Cardiac septum (tissue), 1 donor: ENCODE results near the gene DNAH9. TPM values are rescaled to one million over a fixed set of nuclear protein-coding genes. Genes with fewer than 3 reads are reported as not detected.

Source experiments
- DNase-seq: peaks from one replicate; pipeline ENCODE4 v3.0.0-alpha.2; 2020; ENCODE audit warnings: low spot score
- intact Hi-C: fragments of 100-400 bp; cut with DNase I; formaldehyde crosslinking; loops from one replicate; pipeline ENCODE4 v1.14.0; 2022
- total RNA-seq: library from RNA; stranded (reverse); fragmentation: NEBNext Ultra II Directional; extraction: Animal tissue kit (Norgen Biotek cat#: 25700); gene quantifications from one replicate; pipeline ENCODE4 v1.2.1, GENCODE V29; 2021
- donor health status: DM: no; HTN: no; CAD: no.

DNAH9 gene
- total RNA-seq, 1 donor from 2014 or later, result not detected

- DNase-seq, result no peak
- intact Hi-C loops, result no loop called here
Measured at GRCh38 chr17:11736613-11737312, 138.5 kb downstream of the DNAH9 start.

GRCh38 chr17:11737313-11737679 lies 139.0 kb downstream of the DNAH9 start:
- intact Hi-C loops, result no loop called here
- DNase-seq, result no peak

- no peak for DNase-seq
- intact Hi-C loops, result no loop called here
Measured at GRCh38 chr17:11738151-11738550, 139.9 kb downstream of the DNAH9 start.

- intact Hi-C loops, result no loop called here
- no peak for DNase-seq
Measured at GRCh38 chr17:11739351-11739750, 141.1 kb downstream of the DNAH9 start.

GRCh38 chr17:11739848-11740247 lies 141.6 kb downstream of the DNAH9 start:
- intact Hi-C loops, result no loop called here

DNA sequence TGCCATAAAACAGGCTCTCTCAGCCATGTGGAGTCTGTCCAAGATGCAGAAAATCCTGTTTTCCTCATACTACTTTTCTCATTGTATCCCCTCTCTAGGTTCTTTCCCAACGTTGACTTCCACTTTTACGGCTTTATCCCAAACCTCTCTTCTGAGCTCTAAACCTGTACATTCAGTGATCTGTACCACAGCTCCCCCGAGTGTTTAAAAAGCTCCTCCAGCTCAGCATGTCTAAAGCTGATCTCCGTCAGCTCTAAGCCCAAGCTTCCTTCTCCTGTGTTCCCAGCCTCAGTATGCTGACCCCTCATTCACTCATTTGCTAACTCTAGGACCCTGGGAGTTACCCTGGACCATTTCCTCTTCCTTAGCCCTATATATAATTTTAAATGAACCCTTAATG lies 144.6 kb downstream of the DNAH9 start:
- no peak for DNase-seq
- intact Hi-C loops, result no loop called here

More at GRCh38 chr17:11739848-11740247, 141.6 kb downstream of the DNAH9 start:
- DNase-seq, result no peak

- intact Hi-C loops, result no loop called here
- no peak for DNase-seq
Measured at GRCh38 chr17:11744696-11745095, 146.4 kb downstream of the DNAH9 start.

DNA sequence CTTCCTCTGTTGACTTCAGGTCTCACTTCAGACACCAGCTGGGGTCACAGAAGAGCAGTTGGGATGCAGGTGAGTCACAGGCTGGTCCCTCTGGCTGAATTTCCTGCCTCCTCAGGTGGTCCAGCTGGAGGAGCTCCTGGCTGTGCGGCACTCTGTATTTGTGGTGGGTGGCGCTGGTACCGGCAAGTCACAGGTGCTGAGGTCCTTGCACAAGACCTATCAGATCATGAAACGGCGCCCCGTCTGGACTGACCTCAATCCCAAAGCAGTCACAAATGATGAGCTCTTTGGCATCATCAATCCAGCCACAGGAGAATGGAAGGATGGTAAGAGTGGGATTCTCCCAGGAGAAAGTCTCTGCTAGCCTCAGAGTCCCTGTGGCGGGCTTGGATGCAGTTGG lies 149.2 kb downstream of the DNAH9 start:
- intact Hi-C loops, result no loop called here
- DNase-seq, result no peak

- intact Hi-C loops, result no loop called here
Measured at GRCh38 chr17:11757815-11758214, 159.5 kb downstream of the DNAH9 start.

DNA sequence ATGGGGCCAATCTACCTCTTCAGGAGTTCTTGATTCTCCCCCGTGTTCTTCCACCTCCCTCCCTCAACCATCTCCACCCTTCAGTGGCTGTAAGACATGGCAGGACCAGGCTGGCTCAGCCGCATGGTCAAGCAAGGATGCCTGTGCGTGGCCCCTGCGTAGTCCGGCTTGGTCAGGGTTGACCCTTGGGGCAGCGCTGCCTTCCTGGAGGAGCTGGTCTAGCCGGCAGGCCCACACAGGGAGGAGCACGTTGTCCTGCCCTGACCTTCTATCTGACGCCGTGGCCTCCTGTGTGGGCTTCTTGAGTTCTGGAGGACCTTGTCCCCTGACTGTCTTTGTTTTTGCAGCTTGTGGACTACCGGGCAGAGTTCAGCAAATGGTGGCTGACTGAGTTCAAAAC lies 169.8 kb downstream of the DNAH9 start:
- intact Hi-C loops, result no loop called here
- DNase-seq, result no peak

More at GRCh38 chr17:11757815-11758214, 159.5 kb downstream of the DNAH9 start:
- no peak for DNase-seq

- DNase-seq, result no peak
- intact Hi-C loops, result no loop called here
Measured at GRCh38 chr17:11768981-11769380, 170.7 kb downstream of the DNAH9 start.

DNA sequence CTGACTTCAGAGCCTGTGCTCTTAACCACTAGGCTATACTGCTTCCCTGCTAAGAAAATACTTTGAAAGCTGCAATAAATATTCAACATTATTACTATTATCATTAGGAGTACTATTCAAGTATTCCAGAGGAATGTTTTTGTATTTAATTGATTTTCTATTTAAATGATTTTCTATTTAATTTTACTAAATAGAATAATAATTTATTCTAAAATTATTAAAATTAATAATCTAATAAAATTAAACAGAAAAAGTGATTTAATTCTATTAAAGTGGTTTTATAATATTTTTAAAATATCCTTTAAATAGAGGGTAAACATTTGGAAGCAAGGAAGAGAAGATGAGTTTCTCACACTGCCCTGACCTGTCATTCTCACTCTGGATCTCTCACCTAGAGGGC lies 173.8 kb downstream of the DNAH9 start:
- intact Hi-C loops, result no loop called here
- DNase-seq, result no peak

DNA sequence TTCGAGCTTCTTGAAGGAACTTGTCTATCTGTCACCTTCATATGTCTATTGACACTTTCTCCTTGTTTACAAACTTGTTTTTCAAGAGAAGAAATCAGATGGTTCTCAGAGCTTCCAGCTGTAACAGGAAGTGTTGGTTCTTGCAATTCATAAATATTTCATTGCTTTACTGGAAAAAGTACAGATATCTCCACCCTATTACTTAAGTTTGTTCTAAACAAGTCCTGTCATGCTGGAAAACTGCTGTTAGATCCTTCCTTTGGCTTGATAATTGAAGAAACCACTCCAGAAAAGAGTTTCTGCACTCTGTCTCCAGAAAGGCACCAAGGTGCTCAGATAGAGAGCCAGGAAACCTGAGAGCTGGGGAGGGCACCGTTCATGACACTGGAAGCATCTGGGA lies 181.6 kb downstream of the DNAH9 start:
- intact Hi-C loops, result no loop called here
- DNase-seq, result no peak

GRCh38 chr17:11780621-11781020 lies 182.4 kb downstream of the DNAH9 start:
- no peak for DNase-seq
- intact Hi-C loops, result no loop called here

DNA sequence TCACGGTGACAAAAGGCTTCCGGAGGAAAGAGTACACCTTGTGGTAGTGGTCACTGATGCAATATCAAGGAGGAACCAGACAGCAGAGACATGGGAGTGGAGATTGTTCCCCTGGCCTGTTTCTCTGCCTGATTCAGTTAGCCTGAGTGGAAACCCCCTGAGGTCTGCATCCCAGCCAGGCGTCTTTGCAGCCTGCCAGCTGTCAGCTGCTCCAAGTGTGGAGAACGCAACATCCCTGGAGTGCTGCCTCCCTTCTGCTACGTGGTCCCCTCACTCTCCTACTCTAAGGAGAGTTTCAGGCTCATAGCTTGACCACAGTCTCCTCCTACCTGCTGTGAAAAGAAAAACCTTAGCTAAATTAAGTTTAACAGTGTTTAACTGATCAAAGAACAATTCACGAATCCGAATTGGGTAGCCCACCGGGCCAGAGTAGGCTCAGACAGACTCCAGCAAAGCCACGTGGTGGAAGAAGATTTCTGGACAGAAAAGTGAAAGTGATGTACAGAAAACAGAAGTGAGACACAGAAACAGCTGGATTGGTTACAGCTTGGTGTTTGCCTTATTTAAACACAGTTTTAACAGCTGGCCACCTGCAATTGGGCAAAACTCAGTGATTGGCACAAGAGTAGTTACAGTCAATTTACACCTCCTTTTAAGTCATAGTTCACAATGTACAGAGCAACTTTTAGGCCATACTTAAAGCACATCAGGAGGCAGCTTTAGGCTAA lies 188.6 kb downstream of the DNAH9 start:
- intact Hi-C loops, result no loop called here
- no peak for DNase-seq

- DNase-seq, result no peak
- intact Hi-C loops, result no loop called here
Measured at GRCh38 chr17:11795906-11796305, 197.6 kb downstream of the DNAH9 start.

DNA sequence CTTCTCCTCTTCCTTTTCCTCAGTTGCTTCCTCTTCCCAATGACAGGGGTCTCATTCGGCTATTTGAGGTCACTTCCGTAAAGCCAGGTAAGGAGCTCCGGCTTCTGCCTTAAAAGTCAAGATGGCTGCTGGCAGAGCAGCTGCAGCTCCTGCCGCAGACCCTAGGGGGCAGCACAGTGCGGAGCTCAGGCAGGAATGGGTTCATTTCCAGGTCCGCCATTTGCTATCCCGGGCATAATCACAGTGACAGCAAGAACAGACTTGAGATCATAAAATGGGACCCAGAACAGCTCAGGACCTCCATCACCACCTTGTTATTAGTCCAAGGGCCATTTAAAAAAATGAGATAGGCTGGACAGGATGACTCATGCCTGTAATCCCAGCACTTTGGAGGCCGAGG lies 199.5 kb downstream of the DNAH9 start:
- intact Hi-C loops, result no loop called here
- no peak for DNase-seq

DNA sequence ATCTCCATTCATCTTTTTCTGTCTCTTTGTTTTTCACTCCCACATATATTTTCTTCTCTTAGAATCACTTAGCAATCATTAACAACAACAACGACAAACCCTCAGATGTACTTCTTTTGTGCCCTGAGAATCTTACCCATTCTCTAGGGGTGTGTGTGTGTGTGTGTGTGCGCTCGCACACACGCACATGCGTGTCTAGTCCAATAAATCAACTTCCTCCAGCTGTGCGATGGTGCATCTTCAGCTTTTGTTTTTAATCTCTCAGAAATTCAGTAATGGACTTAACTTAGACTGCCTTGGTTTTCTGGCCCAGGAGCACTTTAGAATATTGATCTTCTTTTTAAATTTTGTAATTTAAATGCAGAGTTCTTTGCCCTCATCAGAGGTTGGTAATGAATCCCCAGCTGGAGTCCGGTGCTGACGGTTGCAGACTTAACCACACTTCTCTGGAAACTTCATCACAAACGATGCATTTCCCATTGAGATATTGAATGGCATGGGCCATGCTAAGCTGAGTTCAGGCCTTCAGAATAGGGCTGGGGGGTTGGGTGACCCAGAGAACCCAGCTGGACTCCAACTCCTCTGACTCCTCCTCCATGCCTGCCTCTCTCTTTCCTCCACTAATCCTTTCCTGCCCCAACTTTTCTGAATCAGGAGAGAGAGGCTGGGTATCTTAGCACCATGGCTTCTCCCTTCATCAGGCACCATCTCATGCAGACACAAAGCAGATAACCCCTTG lies 205.1 kb downstream of the DNAH9 start:
- intact Hi-C loops, result no loop called here

GRCh38 chr17:11805138-11805537 lies 206.9 kb downstream of the DNAH9 start:
- intact Hi-C loops, result no loop called here
- no peak for DNase-seq

More for the DNA sequence above, 205.1 kb downstream of the DNAH9 start:
- no peak for DNase-seq

DNA sequence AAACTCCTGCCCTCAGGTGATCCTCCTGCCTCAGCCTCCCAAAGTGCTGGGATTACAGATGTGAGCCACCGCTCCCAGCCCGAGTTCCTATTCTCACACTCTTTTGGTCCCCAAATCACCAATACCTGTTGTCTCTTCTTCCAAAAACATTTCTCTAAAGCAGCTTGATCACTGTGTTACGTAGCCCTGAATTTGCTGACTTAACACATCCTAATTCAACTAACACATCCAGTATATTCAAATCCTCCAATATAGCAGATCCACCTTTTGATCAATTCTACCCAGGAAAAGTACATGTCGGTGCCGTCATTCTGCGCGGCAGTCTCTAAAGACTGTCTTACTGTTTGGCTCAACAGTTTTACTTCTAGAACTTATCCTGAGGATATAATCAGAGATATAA lies 207.7 kb downstream of the DNAH9 start:
- no peak for DNase-seq
- intact Hi-C loops, result no loop called here

DNA sequence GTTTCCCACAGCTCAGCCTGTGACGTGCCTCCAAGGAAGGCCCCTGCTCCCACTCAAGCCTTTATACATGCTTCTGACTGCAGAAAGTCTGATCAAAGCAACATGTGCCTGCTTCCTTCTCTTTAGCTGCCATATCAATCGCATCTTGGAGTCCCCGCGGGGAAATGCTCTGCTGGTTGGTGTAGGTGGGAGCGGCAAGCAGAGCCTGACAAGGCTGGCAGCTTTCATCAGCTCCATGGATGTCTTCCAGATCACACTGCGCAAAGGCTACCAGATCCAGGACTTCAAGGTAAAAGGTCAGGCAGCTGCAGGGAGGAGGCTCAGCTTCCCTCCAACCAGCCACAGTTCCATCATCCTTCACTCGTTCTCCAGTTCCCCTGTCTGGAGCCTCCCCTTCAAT lies 209.3 kb downstream of the DNAH9 start:
- intact Hi-C loops, result no loop called here
- DNase-seq, result no peak
